CD4-positive, alpha-beta T cell (primary cell): ENCODE measurements around the gene STK40. TPM values are rescaled to one million over a fixed set of nuclear protein-coding genes. Genes with fewer than 3 reads are reported as not detected.

Experiments
- ATAC-seq: fragments of 200-7000 bp; cut with Tn5 transposase; one replicate; pipeline ENCODE4 v1.10.0; 2022; ENCODE audit warnings: mild to moderate bottlenecking; ENCODE audit not compliant: poor library complexity
- CTCF ChIA-PET: fragments of 350-600 bp; sonication (Branson Sonifier 250); formaldehyde crosslinking; loops from one replicate; lab custom pipeline; 2021; ENCODE audit warnings: antibody characterized with exemption, inconsistent platforms; lab: Charles Lee
- POLR2A ChIA-PET: fragments of 350-600 bp; sonication (Branson Sonifier 250); formaldehyde crosslinking; loops from one replicate; lab custom pipeline; 2021; ENCODE audit warnings: antibody characterized with exemption, inconsistent platforms; lab: Charles Lee
- DNase-seq, 14 experiments: peaks; one replicate each; pipeline ENCODE4 v3.0.0-alpha.2; 2013 to 2020; ENCODE audit warnings: mixed read lengths in 2 of 14
- H3K27ac ChIP-seq, 2 donors: one replicate each; pipeline versions ENCODE4 v1.5.1 to v1.7.0; 2013; ENCODE audit warnings: low read length in 2 of 2, low read depth in 1 of 2, mild to moderate bottlenecking in 1 of 2
- H3K27me3 ChIP-seq, 2 experiments: 1 replicate in 1 of 2; 2 replicates in 1 of 2; pipeline versions ENCODE4 v1.6.1 to v1.7.0; 2013; ENCODE audit warnings: low read length in 2 of 2, control low read depth in 1 of 2, mild to moderate bottlenecking in 1 of 2, moderate library complexity in 1 of 2; ENCODE audit not compliant: insufficient read depth in 2 of 2, control insufficient read depth in 1 of 2
- H3K36me3 ChIP-seq: one replicate; pipeline ENCODE4 v1.6.1; 2013; ENCODE audit warnings: low read length, control low read depth; ENCODE audit not compliant: insufficient read depth
- H3K4me1 ChIP-seq: one replicate; pipeline ENCODE4 v1.6.1; 2013; ENCODE audit warnings: low read length, control low read depth; ENCODE audit not compliant: insufficient read depth
- H3K4me3 ChIP-seq: one replicate; pipeline ENCODE4 v1.5.1; 2013; ENCODE audit warnings: mild to moderate bottlenecking, low read length, moderate library complexity
- H3K9me3 ChIP-seq, 2 experiments: 1 replicate in 1 of 2; 2 replicates in 1 of 2; pipeline versions ENCODE4 v1.6.1 to v1.7.0; 2013; ENCODE audit warnings: low read length in 2 of 2, mild to moderate bottlenecking in 2 of 2, control low read depth in 1 of 2, moderate library complexity in 1 of 2; ENCODE audit not compliant: control insufficient read depth in 1 of 2, insufficient read depth in 1 of 2
- H3K27ac Mint-ChIP-seq: one replicate; pipeline ENCODE4 v1.8.0; 2020; ENCODE audit warnings: mixed read lengths
- H3K27me3 Mint-ChIP-seq: one replicate; pipeline ENCODE4 v1.8.0; 2021; ENCODE audit warnings: mixed read lengths
- H3K36me3 Mint-ChIP-seq: one replicate; pipeline ENCODE4 v1.8.0; 2021; ENCODE audit warnings: low read depth, mixed read lengths
- H3K4me1 Mint-ChIP-seq: one replicate; pipeline ENCODE4 v1.8.0; 2021; ENCODE audit warnings: low read depth, mixed read lengths
- H3K4me3 Mint-ChIP-seq: one replicate; pipeline ENCODE4 v1.8.0; 2020; ENCODE audit warnings: mild to moderate bottlenecking, mixed read lengths
- H3K9me3 Mint-ChIP-seq: one replicate; pipeline ENCODE4 v1.8.0; 2020; ENCODE audit warnings: mixed read lengths
- intact Hi-C, 2 experiments: fragments of 100-400 bp; cut with DNase I in 1 of 2; cut with micrococcal nuclease in 1 of 2; formaldehyde crosslinking; loops; one replicate each; pipeline versions ENCODE4 v1.15.1 to v1.9.0; 2023 to 2025; cut with DNase I, micrococcal nuclease
- total RNA-seq, 174 experiments: library from RNA in 2 of 174; stranded (reverse) in 2 of 174; gene quantifications; one replicate each; pipeline ENCODE4 v1.2.3 and lab custom pipeline; 2021 to 2026
- TF ChIP-seq, protein P1 (sequence below): fragments of 200-600 bp; IDR thresholded peaks from one replicate; pipeline ENCODE4 v1.8.0; 2022; ENCODE audit warnings: antibody characterized with exemption, mild to moderate bottlenecking

STK40 gene
- total RNA-seq, 2 experiments from 2014 or later: 17.8 to 20.7 TPM

GRCh38 chr1:36342426-36343185, 43.1 kb downstream of the STK40 start:
- CTCF ChIA-PET: interaction anchor here (0.8 to 2.1 kb wide), 17 partner anchors 8 to 193 kb away, joined by 3 to 43 read pairs (median 6); partner anchors contain the start of genes SH3D21 and TRAPPC3
- H3K27ac ChIP-seq: no peak overlapping the region
- peak overlapping the region; percentile 58 for H3K27ac Mint-ChIP-seq

DNA sequence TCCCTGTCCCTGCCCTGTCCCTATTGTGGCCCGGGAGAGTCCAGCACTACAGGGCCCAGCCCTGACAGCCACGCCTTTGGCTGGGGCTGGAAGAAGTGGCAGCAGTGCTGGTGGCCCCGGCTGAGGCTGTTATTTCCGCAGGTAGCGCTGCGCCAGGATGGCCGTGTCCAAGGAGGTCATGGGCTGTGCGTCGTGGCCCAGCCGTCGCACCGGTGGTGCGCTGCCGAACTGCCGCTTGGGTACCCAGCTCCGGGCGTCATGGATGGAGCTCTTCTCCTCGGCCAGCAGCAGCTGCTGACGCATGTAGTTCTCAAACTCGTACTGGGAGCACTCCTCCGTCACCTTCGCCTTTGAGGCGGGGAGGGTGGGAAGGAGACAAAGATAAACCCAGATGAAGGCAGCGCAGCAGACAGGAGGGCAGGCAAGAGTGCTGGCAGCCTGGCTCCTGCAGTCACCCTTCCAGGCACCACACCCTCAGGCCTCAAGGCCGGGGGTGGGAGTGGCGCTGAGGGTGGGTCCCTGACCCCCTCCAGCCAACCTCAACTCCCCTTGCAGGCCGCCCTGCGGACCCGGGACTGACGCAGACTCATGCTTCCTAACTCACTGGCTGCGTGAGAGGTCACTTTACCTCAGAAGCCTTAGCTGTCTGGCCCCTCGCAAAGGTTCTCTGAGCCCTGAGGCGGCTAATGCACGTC, 44.0 kb downstream of the STK40 start:
- no peak overlapping the region for H3K4me3 Mint-ChIP-seq
- POLR2A ChIA-PET: interaction anchor here (0.7 to 2.9 kb wide), 5 partner anchors 9 to 56 kb away, joined by 4 to 28 read pairs (median 5); partner anchors contain the start of genes LSM10 and STK40

More at GRCh38 chr1:36342426-36343185, 43.1 kb downstream of the STK40 start:
- H3K4me1 Mint-ChIP-seq: peaks cover 19% of the 10 kb centered on the region
- POLR2A ChIA-PET: interaction anchor here (0.7 to 2.9 kb wide), 6 partner anchors 8 to 78 kb away, joined by 4 to 28 read pairs (median 5); partner anchors contain the start of genes LSM10 and STK40
- Histone ChIP-seq H3K36me3 (peaks cover 66% of the 10 kb centered on the region), H3K27me3 (no peaks in the 10 kb centered on the region), H3K9me3 (no peaks in the 10 kb centered on the region), H3K4me3 (no peak overlapping the region), H3K4me1 (peaks cover 26% of the 10 kb centered on the region)
- intact Hi-C loops: loop anchor here (1.0 to 5.0 kb wide), 4 partner anchors 27 to 79 kb away; no protein-coding TSS in a partner anchor
- TF ChIP-seq, protein P1, sequence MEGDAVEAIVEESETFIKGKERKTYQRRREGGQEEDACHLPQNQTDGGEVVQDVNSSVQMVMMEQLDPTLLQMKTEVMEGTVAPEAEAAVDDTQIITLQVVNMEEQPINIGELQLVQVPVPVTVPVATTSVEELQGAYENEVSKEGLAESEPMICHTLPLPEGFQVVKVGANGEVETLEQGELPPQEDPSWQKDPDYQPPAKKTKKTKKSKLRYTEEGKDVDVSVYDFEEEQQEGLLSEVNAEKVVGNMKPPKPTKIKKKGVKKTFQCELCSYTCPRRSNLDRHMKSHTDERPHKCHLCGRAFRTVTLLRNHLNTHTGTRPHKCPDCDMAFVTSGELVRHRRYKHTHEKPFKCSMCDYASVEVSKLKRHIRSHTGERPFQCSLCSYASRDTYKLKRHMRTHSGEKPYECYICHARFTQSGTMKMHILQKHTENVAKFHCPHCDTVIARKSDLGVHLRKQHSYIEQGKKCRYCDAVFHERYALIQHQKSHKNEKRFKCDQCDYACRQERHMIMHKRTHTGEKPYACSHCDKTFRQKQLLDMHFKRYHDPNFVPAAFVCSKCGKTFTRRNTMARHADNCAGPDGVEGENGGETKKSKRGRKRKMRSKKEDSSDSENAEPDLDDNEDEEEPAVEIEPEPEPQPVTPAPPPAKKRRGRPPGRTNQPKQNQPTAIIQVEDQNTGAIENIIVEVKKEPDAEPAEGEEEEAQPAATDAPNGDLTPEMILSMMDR: peak; percentile 79
- no peak overlapping the region for H3K4me3 Mint-ChIP-seq
- peaks cover 64% of the 10 kb centered on the region for H3K36me3 Mint-ChIP-seq
- ATAC-seq (peak; percentile 92), DNase-seq (peak; percentile 44 to 83 (median 63))
- H3K27me3 Mint-ChIP-seq: no peaks in the 10 kb centered on the region
- no peaks in the 10 kb centered on the region for H3K9me3 Mint-ChIP-seq

GRCh38 chr1:36339615-36340014, 46.1 kb downstream of the STK40 start:
- H3K36me3 Mint-ChIP-seq: peaks cover 39% of the 10 kb centered on the region
- no peak overlapping the region for H3K4me3 ChIP-seq

More for the DNA sequence above, 44.0 kb downstream of the STK40 start:
- intact Hi-C loops: loop anchor here (1.0 to 5.0 kb wide), 4 partner anchors 28 to 80 kb away; no protein-coding TSS in a partner anchor
- no peak overlapping the region for H3K4me3 ChIP-seq
- H3K4me1 Mint-ChIP-seq: peaks cover 19% of the 10 kb centered on the region
- H3K27me3 ChIP-seq: no peaks in the 10 kb centered on the region
- H3K36me3 ChIP-seq: peaks cover 62% of the 10 kb centered on the region
- no peaks in the 10 kb centered on the region for H3K9me3 Mint-ChIP-seq
- DNase-seq: no peak
- TF ChIP-seq, protein P1: no peak
- H3K36me3 Mint-ChIP-seq: peaks cover 57% of the 10 kb centered on the region
- CTCF ChIA-PET: interaction anchor here (0.8 to 2.1 kb wide), 15 partner anchors 9 to 192 kb away, joined by 3 to 43 read pairs (median 6); partner anchors contain the start of genes SH3D21 and TRAPPC3
- no peaks in the 10 kb centered on the region for H3K9me3 ChIP-seq
- H3K27me3 Mint-ChIP-seq: no peaks in the 10 kb centered on the region
- no peak overlapping the region for H3K27ac Mint-ChIP-seq
- no peak overlapping the region for H3K27ac ChIP-seq
- ATAC-seq: no peak
- H3K4me1 ChIP-seq: peaks cover 26% of the 10 kb centered on the region

More at GRCh38 chr1:36339615-36340014, 46.1 kb downstream of the STK40 start:
- DNase-seq: no peak
- Mint-ChIP-seq H3K4me1 (peaks cover 19% of the 10 kb centered on the region), H3K4me3 (no peak overlapping the region), H3K9me3 (no peaks in the 10 kb centered on the region), H3K27ac (no peak overlapping the region), H3K27me3 (no peaks in the 10 kb centered on the region)
- H3K4me1 ChIP-seq: peaks cover 26% of the 10 kb centered on the region
- no peak for ATAC-seq
- intact Hi-C loops: loop anchor here in 1 of 2 experiments (5.0 to 10.0 kb wide), 2 partner anchors 43 to 1455 kb away; no protein-coding TSS in a partner anchor
- ChIA-PET CTCF (no interaction called here), POLR2A (no interaction called here)
- H3K36me3 ChIP-seq: peaks cover 43% of the 10 kb centered on the region
- TF ChIP-seq, protein P1: no peak
- H3K27me3 ChIP-seq: no peaks in the 10 kb centered on the region
- H3K9me3 ChIP-seq: no peaks in the 10 kb centered on the region
- H3K27ac ChIP-seq: no peak overlapping the region
